ENCODE data around the gene NME8. TPM values are rescaled to one million over a fixed set of nuclear protein-coding genes. Genes with fewer than 3 reads are reported as not detected.

The NME8 gene
- total RNA-seq, 1 donor from 2014 or later, result 0.14 TPM

DNA sequence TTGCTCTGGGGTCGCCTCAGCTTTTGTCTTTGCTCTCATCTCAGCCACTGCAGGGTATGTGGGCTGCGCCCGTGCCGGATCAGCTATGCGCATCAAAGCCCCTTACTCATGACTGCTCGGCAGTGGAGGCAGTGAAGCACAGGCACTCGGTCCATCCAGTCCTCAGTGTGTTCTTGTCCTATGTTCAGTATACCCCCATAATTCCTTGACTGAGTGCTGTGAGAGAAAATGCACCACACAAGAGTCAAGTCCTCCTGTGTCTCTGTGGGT is 99.5 kb downstream of the NME8 start:
- Mint-ChIP-seq H3K27me3 (no peaks in the 10 kb centered on the region), H3K4me3 (no peak overlapping the region), H3K4me1 (ENCODE audit: unreplicated experiment) (peaks cover 15% of the 10 kb centered on the region), H3K27ac (no peak overlapping the region), H3K9me3 (no peaks in the 10 kb centered on the region), H3K36me3 (no peaks in the 10 kb centered on the region)
- no peak for DNase-seq (ENCODE audit: extremely low spot score, unreplicated experiment)
- TF ChIP-seq, protein P1, sequence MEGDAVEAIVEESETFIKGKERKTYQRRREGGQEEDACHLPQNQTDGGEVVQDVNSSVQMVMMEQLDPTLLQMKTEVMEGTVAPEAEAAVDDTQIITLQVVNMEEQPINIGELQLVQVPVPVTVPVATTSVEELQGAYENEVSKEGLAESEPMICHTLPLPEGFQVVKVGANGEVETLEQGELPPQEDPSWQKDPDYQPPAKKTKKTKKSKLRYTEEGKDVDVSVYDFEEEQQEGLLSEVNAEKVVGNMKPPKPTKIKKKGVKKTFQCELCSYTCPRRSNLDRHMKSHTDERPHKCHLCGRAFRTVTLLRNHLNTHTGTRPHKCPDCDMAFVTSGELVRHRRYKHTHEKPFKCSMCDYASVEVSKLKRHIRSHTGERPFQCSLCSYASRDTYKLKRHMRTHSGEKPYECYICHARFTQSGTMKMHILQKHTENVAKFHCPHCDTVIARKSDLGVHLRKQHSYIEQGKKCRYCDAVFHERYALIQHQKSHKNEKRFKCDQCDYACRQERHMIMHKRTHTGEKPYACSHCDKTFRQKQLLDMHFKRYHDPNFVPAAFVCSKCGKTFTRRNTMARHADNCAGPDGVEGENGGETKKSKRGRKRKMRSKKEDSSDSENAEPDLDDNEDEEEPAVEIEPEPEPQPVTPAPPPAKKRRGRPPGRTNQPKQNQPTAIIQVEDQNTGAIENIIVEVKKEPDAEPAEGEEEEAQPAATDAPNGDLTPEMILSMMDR (conservative IDR thresholded peaks at IDR 0.05), result no peak

Other genes starting within 250 kb of the NME8 start
- 0.31 TPM in 1 of 2 replicates, not detected in the other for gene GPR141, start 164.8 kb upstream of the NME8 start, total RNA-seq (ENCODE audit: low replicate concordance)
- 0.14 and 4.4 TPM in 2 replicates for gene SFRP4, start 68.2 kb downstream of the NME8 start, total RNA-seq (ENCODE audit: low replicate concordance)
- 0.90 and 6.1 TPM in 2 replicates for gene EPDR1, start 72.0 kb downstream of the NME8 start, total RNA-seq (ENCODE audit: low replicate concordance)